ENCODE data around the gene SORCS2. TPM values are rescaled to one million over a fixed set of nuclear protein-coding genes. Genes with fewer than 3 reads are reported as not detected.

The SORCS2 gene
- total RNA-seq, 1 experiment from 2014 or later, result not detected

GRCh38 chr4:7390336-7390735 lies 198.0 kb downstream of the SORCS2 start:
- ChIA-PET CTCF (interaction anchor here (0.6 kb wide), 1 partner anchor 291 kb away, joined by 4 read pairs; no protein-coding TSS in a partner anchor), POLR2A (no interaction called here)
- no peak for TF ChIP-seq CTCF (IDR thresholded peaks at IDR 0.05; ENCODE audit: unreplicated experiment)
- no peak overlapping the region for H3K27ac Mint-ChIP-seq (ENCODE audit: low read depth, unreplicated experiment)
- H3K36me3 Mint-ChIP-seq (ENCODE audit: insufficient read depth, unreplicated experiment), result no peaks in the 10 kb centered on the region
- peaks cover 20% of the 10 kb centered on the region for H3K27me3 Mint-ChIP-seq (ENCODE audit: insufficient read depth, unreplicated experiment)
- intact Hi-C loops (cut with micrococcal nuclease), result no loop called here
- no peaks in the 10 kb centered on the region for H3K4me1 Mint-ChIP-seq (ENCODE audit: insufficient read depth, unreplicated experiment)
- DNase-seq (ENCODE audit: unreplicated experiment), result no peak
- H3K4me3 Mint-ChIP-seq (ENCODE audit: unreplicated experiment), result no peak overlapping the region
- no peaks in the 10 kb centered on the region for H3K9me3 Mint-ChIP-seq (ENCODE audit: unreplicated experiment)
- no TSS peak for BruUV-seq (replicated peaks)

GRCh38 chr4:7390906-7391636 lies 198.7 kb downstream of the SORCS2 start:
- H3K4me1 Mint-ChIP-seq (ENCODE audit: insufficient read depth, unreplicated experiment), result no peaks in the 10 kb centered on the region
- no peak overlapping the region for H3K4me3 Mint-ChIP-seq (ENCODE audit: unreplicated experiment)
- no peak overlapping the region for H3K27ac Mint-ChIP-seq (ENCODE audit: low read depth, unreplicated experiment)
- ChIA-PET POLR2A (no interaction called here), CTCF (no interaction called here)
- H3K27me3 Mint-ChIP-seq (ENCODE audit: insufficient read depth, unreplicated experiment), result peaks cover 20% of the 10 kb centered on the region
- H3K36me3 Mint-ChIP-seq (ENCODE audit: insufficient read depth, unreplicated experiment), result no peaks in the 10 kb centered on the region
- no peaks in the 10 kb centered on the region for H3K9me3 Mint-ChIP-seq (ENCODE audit: unreplicated experiment)
- DNase-seq (ENCODE audit: unreplicated experiment), result no peak
- intact Hi-C loops (cut with micrococcal nuclease), result no loop called here
- BruUV-seq (replicated peaks), result no TSS peak
- TF ChIP-seq CTCF (IDR thresholded peaks at IDR 0.05; ENCODE audit: unreplicated experiment), result no peak

- Mint-ChIP-seq H3K4me1 (ENCODE audit: insufficient read depth, unreplicated experiment) (peaks cover 5% of the 10 kb centered on the region), H3K36me3 (ENCODE audit: insufficient read depth, unreplicated experiment) (no peaks in the 10 kb centered on the region), H3K27me3 (ENCODE audit: insufficient read depth, unreplicated experiment) (peaks cover 20% of the 10 kb centered on the region), H3K27ac (ENCODE audit: low read depth, unreplicated experiment) (no peak overlapping the region), H3K9me3 (ENCODE audit: unreplicated experiment) (no peaks in the 10 kb centered on the region), H3K4me3 (ENCODE audit: unreplicated experiment) (no peak overlapping the region)
- ChIA-PET CTCF (interaction anchor here (0.6 kb wide), 1 partner anchor 13 kb away, joined by 3 read pairs; no protein-coding TSS in a partner anchor), POLR2A (no interaction called here)
- no peak for TF ChIP-seq CTCF (IDR thresholded peaks at IDR 0.05; ENCODE audit: unreplicated experiment)
- intact Hi-C loops (cut with micrococcal nuclease), result no loop called here
- BruUV-seq (replicated peaks), result no TSS peak
- DNase-seq (ENCODE audit: unreplicated experiment), result no peak
Observed at GRCh38 chr4:7391637-7392437, 199.5 kb downstream of the SORCS2 start.

Measured in MCF 10A (cell line).